GM18511 (cell line): ENCODE measurements around the gene CEACAM3.
"Not testable (repeated sequence)": the region's sequence is repeated elsewhere in the genome, so short reads cannot be mapped to it uniquely, and the experiment has no call there.

ENCODE experiments used
- ATAC-seq: cut with Tn5 transposase; IDR thresholded peaks from one replicate; pipeline ENCODE4 v1.9.1; 2021; ENCODE audit warnings: mild to moderate bottlenecking, moderate library complexity; ENCODE audit not compliant: unreplicated experiment

Gene CEACAM3

GRCh38 chr19:41796362-41796761 is at the start of gene CEACAM3:
Gene CEACAM3, plus strand, starts transcription at chr19:41796587. Its CDS starts 91 bp downstream, at chr19:41796678.
- no peak for ATAC-seq

- no peak for ATAC-seq
Measured at GRCh38 chr19:41746593-41747227, 49.7 kb upstream of the CEACAM3 start.

- no peak for ATAC-seq
Measured at GRCh38 chr19:41748012-41748411, 48.4 kb upstream of the CEACAM3 start.

- ATAC-seq = not testable (repeated sequence)
Measured at GRCh38 chr19:41750248-41751134, 45.9 kb upstream of the CEACAM3 start.

DNA sequence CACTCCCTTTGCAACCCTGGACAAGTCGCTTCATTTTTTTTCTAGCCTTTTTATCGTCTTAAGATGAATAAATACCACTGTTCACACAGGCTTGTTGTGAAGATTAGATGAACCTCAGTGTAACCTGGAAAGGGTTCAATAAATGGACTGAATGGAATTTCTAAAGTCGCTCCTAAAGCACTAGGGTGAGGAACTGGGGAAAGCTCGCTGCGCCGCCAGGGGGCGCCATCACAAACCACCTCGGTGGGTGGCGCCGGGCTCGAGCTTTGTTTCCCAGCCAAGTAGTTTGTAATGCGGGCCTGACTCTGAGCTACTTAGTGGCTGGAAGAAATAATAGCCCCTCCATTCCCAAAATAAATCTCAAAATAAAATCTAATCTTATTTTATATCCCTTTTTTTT is 43.2 kb upstream of the CEACAM3 start:
- no peak for ATAC-seq

DNA sequence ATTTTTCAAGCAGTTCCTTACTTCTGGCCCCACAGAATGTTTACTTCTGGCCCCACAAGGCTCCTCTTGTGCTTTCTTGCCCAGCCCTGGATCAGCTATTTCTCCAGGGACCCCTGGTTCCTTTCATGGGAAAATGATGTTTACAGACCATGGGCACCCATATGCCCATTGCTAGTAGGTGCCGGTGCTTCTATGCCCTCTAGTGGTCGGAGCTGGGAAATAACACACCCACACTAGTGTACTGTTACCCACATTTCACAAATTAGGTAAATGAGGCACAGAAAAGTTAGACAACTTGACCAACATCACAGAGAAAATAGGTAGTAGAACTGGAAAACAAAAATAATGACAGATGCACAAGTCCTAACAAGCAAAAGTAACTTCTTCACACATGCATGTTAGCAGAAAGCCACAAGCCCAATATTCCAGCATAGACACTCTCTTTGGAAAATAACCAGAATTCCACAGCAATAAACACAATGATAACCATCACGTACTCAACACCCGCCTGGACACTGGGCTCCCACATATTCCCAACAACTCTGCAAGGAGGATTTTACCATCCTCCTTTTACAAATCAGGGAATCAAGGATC is 42.4 kb upstream of the CEACAM3 start:
- ATAC-seq = no peak

DNA sequence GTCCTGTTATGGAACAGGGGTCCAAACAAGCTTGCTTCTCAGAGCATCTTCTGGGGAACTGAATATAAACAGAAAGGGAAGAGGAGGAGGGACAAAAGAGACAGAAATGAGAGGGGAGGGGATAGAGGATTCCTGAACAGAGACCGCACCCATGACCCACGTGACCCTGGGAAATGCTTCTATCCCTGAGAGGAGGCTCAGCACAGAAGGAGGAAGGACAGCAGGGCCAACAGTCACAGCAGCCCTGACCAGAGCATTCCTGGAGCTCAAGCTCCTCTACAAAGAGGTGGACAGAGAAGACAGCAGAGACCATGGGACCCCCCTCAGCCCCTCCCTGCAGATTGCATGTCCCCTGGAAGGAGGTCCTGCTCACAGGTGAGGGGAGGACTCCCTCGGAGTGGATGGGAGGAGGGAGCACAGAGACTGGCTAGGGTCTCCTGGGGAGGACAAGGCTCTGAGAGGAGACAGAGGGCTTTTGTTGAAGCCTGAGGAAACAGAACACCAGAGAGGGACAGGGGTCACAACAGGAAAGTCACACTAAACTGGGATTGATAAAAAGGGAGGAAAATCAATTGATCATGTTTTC is 41.0 kb upstream of the CEACAM3 start, which contains the start of gene CEACAM6:
CEACAM6 (plus strand) TSS at position 203 of the 586 bp plus-strand sequence; CDS start at position 312, 109 bp downstream.
- no peak for ATAC-seq

GRCh38 chr19:41758846-41759245 is 37.5 kb upstream of the CEACAM3 start:
- ATAC-seq = no peak

- ATAC-seq = no peak
Measured at GRCh38 chr19:41767115-41767514, 29.3 kb upstream of the CEACAM3 start.

DNA sequence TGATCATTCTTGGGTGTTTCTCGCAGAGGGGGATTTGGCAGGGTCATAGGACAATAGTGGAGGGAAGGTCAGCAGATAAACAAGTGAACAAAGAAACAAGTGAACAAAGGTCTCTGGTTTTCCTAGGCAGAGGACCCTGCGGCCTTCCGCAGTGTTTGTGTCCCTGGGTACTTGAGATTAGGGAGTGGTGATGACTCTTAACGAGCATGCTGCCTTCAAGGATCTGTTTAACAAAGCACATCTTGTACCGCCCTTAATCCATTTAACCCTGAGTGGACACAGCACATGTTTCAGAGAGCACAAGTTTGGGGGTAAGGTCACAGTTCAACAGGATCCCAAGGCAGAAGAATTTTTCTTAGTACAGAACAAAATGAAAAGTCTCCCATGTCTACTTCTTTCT is 28.3 kb upstream of the CEACAM3 start:
- ATAC-seq = not testable (repeated sequence)

GRCh38 chr19:41769608-41770007 is 26.8 kb upstream of the CEACAM3 start:
- ATAC-seq = no peak

- ATAC-seq = no peak
Measured at GRCh38 chr19:41771410-41771809, 25.0 kb upstream of the CEACAM3 start.

- no peak for ATAC-seq
Measured at GRCh38 chr19:41774515-41774980, 21.8 kb upstream of the CEACAM3 start.

GRCh38 chr19:41776700-41777099 is 19.7 kb upstream of the CEACAM3 start:
- no peak for ATAC-seq

DNA sequence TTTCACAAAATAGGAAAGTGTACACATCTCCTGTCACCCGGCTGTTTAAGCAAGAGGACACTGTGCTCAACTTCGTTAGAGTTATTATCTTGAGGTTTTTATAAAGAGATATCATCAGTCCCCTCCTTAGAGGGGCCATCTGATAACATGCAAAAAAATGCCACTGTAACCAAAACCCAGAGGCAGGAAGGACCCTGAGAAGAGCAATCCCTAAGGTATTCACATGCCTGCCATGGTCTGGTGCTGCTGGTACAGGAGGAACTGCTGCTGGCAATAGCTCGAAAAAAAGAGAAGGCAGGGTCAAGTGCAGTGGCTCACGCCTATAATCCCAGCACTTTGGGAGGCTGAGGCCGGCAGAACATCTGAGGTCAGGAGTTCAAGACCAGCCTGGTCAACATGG is 12.8 kb upstream of the CEACAM3 start:
- no peak for ATAC-seq

- no peak for ATAC-seq
Measured at GRCh38 chr19:41784312-41784711, 12.1 kb upstream of the CEACAM3 start.

GRCh38 chr19:41784743-41785142 is 11.6 kb upstream of the CEACAM3 start:
- ATAC-seq = no peak

DNA sequence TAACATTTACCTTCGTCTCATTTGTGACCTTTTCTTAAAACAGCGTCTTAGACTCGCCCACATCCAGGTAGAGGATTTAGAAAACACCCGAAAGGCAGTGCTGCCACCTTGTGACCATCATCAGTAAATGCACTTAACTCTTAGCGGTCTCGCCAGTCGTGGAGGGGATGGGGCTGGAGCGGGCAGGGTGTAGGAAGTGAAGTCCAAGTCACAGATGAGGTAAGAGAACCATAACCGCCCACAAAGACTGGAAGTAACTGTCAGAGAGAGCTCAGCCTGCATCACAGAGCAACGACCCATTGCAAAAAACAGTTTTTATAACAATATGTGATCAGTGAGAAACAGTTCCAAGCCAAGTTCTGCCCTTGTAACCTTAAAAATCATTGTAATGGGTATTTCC is 10.7 kb upstream of the CEACAM3 start:
- no peak for ATAC-seq

GRCh38 chr19:41787055-41787454 is 9.3 kb upstream of the CEACAM3 start:
- no peak for ATAC-seq

DNA sequence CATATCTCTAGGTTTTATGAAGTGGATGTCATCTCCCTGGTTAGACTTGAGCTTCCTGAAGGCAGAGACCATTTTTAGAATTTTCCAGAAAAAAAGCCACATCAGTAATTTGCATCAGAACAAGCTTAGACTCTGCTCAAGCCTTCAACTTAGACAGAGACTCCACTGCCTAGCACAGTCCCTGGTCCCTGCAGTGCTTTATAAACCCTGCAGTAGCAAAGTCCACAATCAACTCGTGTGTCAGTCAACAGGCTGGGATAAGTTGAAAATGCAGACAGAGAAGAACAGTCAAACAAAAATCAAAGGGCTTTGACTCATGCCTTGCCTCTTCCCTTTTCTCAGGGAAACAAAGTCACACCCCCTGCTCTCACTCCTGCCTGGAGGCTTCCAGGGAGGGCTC is 7.9 kb upstream of the CEACAM3 start:
- not testable (repeated sequence) for ATAC-seq

DNA sequence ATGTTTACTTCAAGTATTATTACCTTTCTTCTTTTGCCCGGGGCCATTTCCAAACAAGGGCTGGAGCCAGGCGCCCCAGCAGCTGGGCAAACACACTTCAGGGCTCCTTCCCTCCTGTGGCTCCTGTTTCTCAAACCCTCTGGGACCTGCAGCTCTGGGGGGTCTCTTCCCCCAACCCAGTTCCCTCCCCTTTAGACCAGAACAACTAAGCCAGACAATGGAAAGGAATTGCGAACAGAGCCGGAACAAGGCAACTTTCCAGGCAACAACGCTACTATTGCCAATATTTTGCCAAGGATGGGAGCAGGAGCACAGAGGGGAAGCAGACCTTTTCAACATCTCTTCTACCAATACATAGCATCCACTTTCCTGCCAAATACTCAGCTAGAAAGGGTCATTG is 7.3 kb upstream of the CEACAM3 start:
- not testable (repeated sequence) for ATAC-seq
